ENCODE results near the gene PACSIN2. TPM values are rescaled to one million over a fixed set of nuclear protein-coding genes. Genes with fewer than 3 reads are reported as not detected.

PACSIN2 gene
- polyA plus RNA-seq, 2 of the 4 experiments (the other 2 are of a cell fraction) = 60.3 to 94.0 TPM

DNA sequence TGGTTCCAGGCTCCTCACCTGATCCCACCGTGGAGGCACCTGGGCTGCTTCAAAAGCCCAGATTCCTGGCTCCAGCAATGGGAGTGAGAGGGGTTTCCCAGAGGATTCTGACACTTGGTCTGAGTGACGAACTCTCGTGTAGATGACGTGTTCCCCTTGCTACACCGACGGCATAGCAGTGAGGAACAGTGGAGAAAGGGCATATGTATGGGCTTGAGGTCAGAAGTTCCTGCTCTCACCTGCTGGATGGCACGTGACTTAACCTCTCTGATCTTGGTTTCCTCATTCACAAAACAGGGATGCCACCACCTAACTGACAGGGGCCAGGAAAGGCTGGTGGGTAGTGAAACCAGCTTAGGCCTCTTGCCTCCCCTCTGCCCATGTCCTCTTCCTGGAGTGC is 127.8 kb downstream of the PACSIN2 start:
- CTCF ChIA-PET = interaction anchor here (1.2 kb wide), 1 partner anchor 16 kb away, joined by 3 read pairs; no protein-coding TSS in a partner anchor
- TF ChIP-seq HOXB5 (CRISPR knock-in tag; IDR thresholded peaks at IDR 0.05) (no peak), NFE2L2 (conservative IDR thresholded peaks at IDR 0.05; ENCODE audit: low read length) (no peak), SMC3 (IDR thresholded peaks at IDR 0.05) (no peak), BHLHE40 (IDR thresholded peaks at IDR 0.05; ENCODE audit: low read depth, low read length) (no peak), CHD2 (IDR thresholded peaks at IDR 0.05; ENCODE audit: low read length, partially characterized antibody) (no peak), MYC (IDR thresholded peaks at IDR 0.05; ENCODE audit: borderline replicate concordance, low read length) (no peak), FOXS1 (CRISPR knock-in tag; IDR thresholded peaks at IDR 0.05) (no peak), MAX (IDR thresholded peaks at IDR 0.05) (no peak), HOXA7 (CRISPR knock-in tag; IDR thresholded peaks at IDR 0.05) (no peak), ATOH8 (CRISPR knock-in tag; IDR thresholded peaks at IDR 0.05; ENCODE audit: low read depth) (no peak), E2F6 (IDR thresholded peaks at IDR 0.05; ENCODE audit: borderline replicate concordance, low read depth) (no peak), RAD21 (conservative IDR thresholded peaks at IDR 0.05 in 1 of 2, IDR thresholded peaks at IDR 0.05 in 1 of 2) (no peak), TFCP2L1 (CRISPR knock-in tag; IDR thresholded peaks at IDR 0.05) (no peak), USF2 (IDR thresholded peaks at IDR 0.05) (no peak), KDM5A (IDR thresholded peaks at IDR 0.05) (no peak)
- TF ChIP-seq, protein P1, sequence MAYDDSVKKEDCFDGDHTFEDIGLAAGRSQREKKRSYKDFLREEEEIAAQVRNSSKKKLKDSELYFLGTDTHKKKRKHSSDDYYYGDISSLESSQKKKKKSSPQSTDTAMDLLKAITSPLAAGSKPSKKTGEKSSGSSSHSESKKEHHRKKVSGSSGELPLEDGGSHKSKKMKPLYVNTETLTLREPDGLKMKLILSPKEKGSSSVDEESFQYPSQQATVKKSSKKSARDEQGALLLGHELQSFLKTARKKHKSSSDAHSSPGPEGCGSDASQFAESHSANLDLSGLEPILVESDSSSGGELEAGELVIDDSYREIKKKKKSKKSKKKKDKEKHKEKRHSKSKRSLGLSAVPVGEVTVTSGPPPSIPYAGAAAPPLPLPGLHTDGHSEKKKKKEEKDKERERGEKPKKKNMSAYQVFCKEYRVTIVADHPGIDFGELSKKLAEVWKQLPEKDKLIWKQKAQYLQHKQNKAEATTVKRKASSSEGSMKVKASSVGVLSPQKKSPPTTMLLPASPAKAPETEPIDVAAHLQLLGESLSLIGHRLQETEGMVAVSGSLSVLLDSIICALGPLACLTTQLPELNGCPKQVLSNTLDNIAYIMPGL (CRISPR knock-in tag; IDR thresholded peaks at IDR 0.05; ENCODE audit: borderline replicate concordance) = no peak
- ATAC-seq = no peak
- 82% methylated on average over 6 of the region's 7 CpGs for WGBS (ENCODE audit: missing lambda C conversion rate)
- H3K4me2 ChIP-seq = no peak overlapping the region
- no peak for DNase-seq (ENCODE audit: low read depth in 1 of 2, low spot score in 1 of 2)
- POLR2A ChIA-PET = no interaction called here
- no peaks in the 10 kb centered on the region for H3K4me1 ChIP-seq
- H3K4me3 ChIP-seq = no peak overlapping the region
- no peaks in the 10 kb centered on the region for H3K9me3 ChIP-seq
- no peak overlapping the region for H3K27ac ChIP-seq
- no peak for FAIRE-seq

- POLR2A ChIA-PET = no interaction called here
- H3K4me1 ChIP-seq = no peaks in the 10 kb centered on the region
- no peak overlapping the region for H3K27ac ChIP-seq
- H3K4me2 ChIP-seq = no peak overlapping the region
- CTCF ChIA-PET = interaction anchor here (1.7 kb wide), 1 partner anchor 10 kb away, joined by 4 read pairs; no protein-coding TSS in a partner anchor
- H3K9me3 ChIP-seq = no peaks in the 10 kb centered on the region
- ATAC-seq (no peak), FAIRE-seq (no peak), DNase-seq (ENCODE audit: low read depth in 1 of 2, low spot score in 1 of 2) (no peak)
- H3K4me3 ChIP-seq = no peak overlapping the region
- TF ChIP-seq RFX5 (IDR thresholded peaks at IDR 0.05) (no peak), RNF2 (IDR thresholded peaks at IDR 0.05; ENCODE audit: borderline replicate concordance, low read depth) (no peak), MAX (IDR thresholded peaks at IDR 0.05) (no peak), POLR2A (IDR thresholded peaks at IDR 0.05; ENCODE audit: low read length) (no peak), TFCP2L1 (CRISPR knock-in tag; IDR thresholded peaks at IDR 0.05) (no peak), RCOR1 (IDR thresholded peaks at IDR 0.05; ENCODE audit: low read depth, low read length) (no peak), NR3C1 (IDR thresholded peaks at IDR 0.05) (no peak), KDM1A (IDR thresholded peaks at IDR 0.05; ENCODE audit: low read depth) (no peak), MYC (IDR thresholded peaks at IDR 0.05; ENCODE audit: borderline replicate concordance, low read length) (no peak), CBX2 (IDR thresholded peaks at IDR 0.05; ENCODE audit: borderline replicate concordance, low read depth) (no peak), KDM5A (IDR thresholded peaks at IDR 0.05) (no peak)
- TF ChIP-seq, protein P2, sequence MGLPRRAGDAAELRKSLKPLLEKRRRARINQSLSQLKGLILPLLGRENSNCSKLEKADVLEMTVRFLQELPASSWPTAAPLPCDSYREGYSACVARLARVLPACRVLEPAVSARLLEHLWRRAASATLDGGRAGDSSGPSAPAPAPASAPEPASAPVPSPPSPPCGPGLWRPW (IDR thresholded peaks at IDR 0.05) = no peak
- TF ChIP-seq, protein P3, sequence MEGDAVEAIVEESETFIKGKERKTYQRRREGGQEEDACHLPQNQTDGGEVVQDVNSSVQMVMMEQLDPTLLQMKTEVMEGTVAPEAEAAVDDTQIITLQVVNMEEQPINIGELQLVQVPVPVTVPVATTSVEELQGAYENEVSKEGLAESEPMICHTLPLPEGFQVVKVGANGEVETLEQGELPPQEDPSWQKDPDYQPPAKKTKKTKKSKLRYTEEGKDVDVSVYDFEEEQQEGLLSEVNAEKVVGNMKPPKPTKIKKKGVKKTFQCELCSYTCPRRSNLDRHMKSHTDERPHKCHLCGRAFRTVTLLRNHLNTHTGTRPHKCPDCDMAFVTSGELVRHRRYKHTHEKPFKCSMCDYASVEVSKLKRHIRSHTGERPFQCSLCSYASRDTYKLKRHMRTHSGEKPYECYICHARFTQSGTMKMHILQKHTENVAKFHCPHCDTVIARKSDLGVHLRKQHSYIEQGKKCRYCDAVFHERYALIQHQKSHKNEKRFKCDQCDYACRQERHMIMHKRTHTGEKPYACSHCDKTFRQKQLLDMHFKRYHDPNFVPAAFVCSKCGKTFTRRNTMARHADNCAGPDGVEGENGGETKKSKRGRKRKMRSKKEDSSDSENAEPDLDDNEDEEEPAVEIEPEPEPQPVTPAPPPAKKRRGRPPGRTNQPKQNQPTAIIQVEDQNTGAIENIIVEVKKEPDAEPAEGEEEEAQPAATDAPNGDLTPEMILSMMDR (IDR thresholded peaks at IDR 0.05) = no peak
- WGBS (ENCODE audit: missing lambda C conversion rate) = 84% methylated on average over 7 of the region's 9 CpGs
Observed at GRCh38 chr22:42885446-42885845, 129.5 kb downstream of the PACSIN2 start.

Measured in A549 (cell line).